Astrocyte (in vitro differentiated cells and primary cell): ENCODE results near the gene THAP6. TPM values are rescaled to one million over a fixed set of nuclear protein-coding genes. Genes with fewer than 3 reads are reported as not detected.
"Not testable (repeated sequence)": the region's sequence is repeated elsewhere in the genome, so short reads cannot be mapped to it uniquely, and the experiment has no call there.

Source experiments
- DNase-seq: peaks from one replicate; pipeline ENCODE4 v3.0.0-alpha.2; 2010; ENCODE audit warnings: low read depth
- FAIRE-seq: peaks from 2 replicates; lab custom pipeline; 2011; peaks lifted over from hg19 to GRCh38; lab: Jason Lieb, UNC
- H2AFZ ChIP-seq: 2 replicates; pipeline ENCODE4 v1.6.0; 2012; ENCODE audit warnings: low read depth, low read length, inconsistent platforms
- H3K27ac ChIP-seq: 2 replicates; pipeline ENCODE4 v1.5.1; 2011; ENCODE audit warnings: low read depth, low read length, inconsistent platforms
- H3K27me3 ChIP-seq: 2 replicates; pipeline ENCODE4 v1.6.0; 2011; ENCODE audit warnings: low read length, inconsistent platforms; ENCODE audit not compliant: insufficient read depth
- H3K36me3 ChIP-seq: 2 replicates; pipeline ENCODE4 v1.5.1; 2011; ENCODE audit warnings: low read length, inconsistent platforms; ENCODE audit not compliant: insufficient read depth
- H3K4me1 ChIP-seq: 2 replicates; pipeline ENCODE4 v1.5.1; 2011; ENCODE audit warnings: low read length, inconsistent platforms; ENCODE audit not compliant: insufficient read depth
- H3K4me2 ChIP-seq: 2 replicates; pipeline ENCODE4 v1.6.0; 2012; ENCODE audit warnings: low read length, inconsistent platforms
- H3K4me3 ChIP-seq: 2 replicates; pipeline ENCODE4 v1.5.1; 2011; ENCODE audit warnings: low read depth, mild to moderate bottlenecking, low read length, inconsistent platforms; ENCODE audit not compliant: insufficient read depth
- H3K79me2 ChIP-seq: 2 replicates; pipeline ENCODE4 v1.6.0; 2012; ENCODE audit warnings: mild to moderate bottlenecking, low read length, inconsistent platforms; ENCODE audit not compliant: insufficient read depth
- H3K9ac ChIP-seq: 2 replicates; pipeline ENCODE4 v1.6.0; 2012; ENCODE audit warnings: mild to moderate bottlenecking, low read length, inconsistent platforms
- H3K9me3 ChIP-seq: 2 replicates; pipeline ENCODE4 v1.5.1; 2012; ENCODE audit warnings: low read depth, mild to moderate bottlenecking, low read length, inconsistent platforms; ENCODE audit not compliant: insufficient read depth
- H4K20me1 ChIP-seq: 2 replicates; pipeline ENCODE4 v1.6.0; 2012; ENCODE audit warnings: low read length, inconsistent platforms; ENCODE audit not compliant: insufficient read depth
- H3K27ac Mint-ChIP-seq: one replicate; pipeline ENCODE4 v1.8.0; 2021; ENCODE audit warnings: mild to moderate bottlenecking, mixed read lengths; ENCODE audit not compliant: unreplicated experiment
- H3K27me3 Mint-ChIP-seq: one replicate; pipeline ENCODE4 v1.8.0; 2021; ENCODE audit warnings: low read depth, mixed read lengths; ENCODE audit not compliant: unreplicated experiment
- H3K36me3 Mint-ChIP-seq: one replicate; pipeline ENCODE4 v1.8.0; 2021; ENCODE audit warnings: low read depth, mixed read lengths; ENCODE audit not compliant: unreplicated experiment
- H3K4me1 Mint-ChIP-seq: one replicate; pipeline ENCODE4 v1.8.0; 2021; ENCODE audit warnings: low read depth, mixed read lengths; ENCODE audit not compliant: unreplicated experiment
- H3K4me3 Mint-ChIP-seq: one replicate; pipeline ENCODE4 v1.8.0; 2021; ENCODE audit warnings: mild to moderate bottlenecking, moderate library complexity, mixed read lengths; ENCODE audit not compliant: unreplicated experiment
- H3K9me3 Mint-ChIP-seq: one replicate; pipeline ENCODE4 v1.8.0; 2021; ENCODE audit warnings: mild to moderate bottlenecking, mixed read lengths; ENCODE audit not compliant: unreplicated experiment
- EZH2 ChIP-seq: IDR thresholded peaks from 2 replicates; pipeline ENCODE4 v1.6.1; 2012; ENCODE audit warnings: mild to moderate bottlenecking, low read length, inconsistent platforms; ENCODE audit not compliant: insufficient read depth
- total RNA-seq: library from RNA; stranded (reverse); gene quantifications from 2 replicates; pipeline ENCODE4 v1.2.1, GENCODE V29; 2021
- TF ChIP-seq, protein P1 (sequence below): IDR thresholded peaks from 2 replicates; pipeline ENCODE4 v1.5.1; 2011; ENCODE audit warnings: low read depth, mild to moderate bottlenecking, inconsistent platforms, low read length, moderate library complexity; ENCODE audit not compliant: insufficient read depth

Gene THAP6
- total RNA-seq, 1 donor from 2014 or later: 17.0 TPM

DNA sequence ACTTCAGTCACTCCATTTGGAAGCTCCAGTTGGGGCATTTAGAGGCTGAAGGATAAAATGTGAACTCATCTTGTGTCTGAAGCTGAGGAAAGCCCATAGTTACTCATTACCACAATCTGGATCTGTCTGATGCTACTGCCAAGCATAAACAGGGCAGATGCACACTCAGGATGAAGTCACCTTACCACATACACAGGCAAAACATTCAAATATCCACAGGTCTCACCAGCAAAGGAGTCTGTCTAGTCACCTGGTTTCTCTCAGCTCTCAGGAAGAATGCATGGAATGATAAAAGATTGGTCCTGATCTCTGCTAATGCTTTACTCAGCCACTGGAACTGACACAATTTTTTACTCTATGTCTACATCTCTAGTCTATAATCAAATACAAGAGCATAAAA, 28.6 kb downstream of the THAP6 start:
- Mint-ChIP-seq H3K4me3 (no peak overlapping the region), H3K27me3 (no peaks in the 10 kb centered on the region), H3K36me3 (no peaks in the 10 kb centered on the region), H3K9me3 (no peaks in the 10 kb centered on the region), H3K4me1 (peaks cover 32% of the 10 kb centered on the region), H3K27ac (peak overlapping the region; percentile 50)
- Histone ChIP-seq H3K9ac (peak overlapping the region; percentile 8), H3K27ac (peak overlapping the region; percentile 71), H3K9me3 (no peaks in the 10 kb centered on the region), H3K4me3 (no peak overlapping the region), H4K20me1 (no peaks in the 10 kb centered on the region), H3K79me2 (no peaks in the 10 kb centered on the region), H2AFZ (no peak overlapping the region), H3K27me3 (no peaks in the 10 kb centered on the region), H3K36me3 (no peaks in the 10 kb centered on the region), H3K4me2 (peak overlapping the region; percentile 38), H3K4me1 (peaks cover 20% of the 10 kb centered on the region)
- no peak for TF ChIP-seq EZH2
- TF ChIP-seq, protein P1, sequence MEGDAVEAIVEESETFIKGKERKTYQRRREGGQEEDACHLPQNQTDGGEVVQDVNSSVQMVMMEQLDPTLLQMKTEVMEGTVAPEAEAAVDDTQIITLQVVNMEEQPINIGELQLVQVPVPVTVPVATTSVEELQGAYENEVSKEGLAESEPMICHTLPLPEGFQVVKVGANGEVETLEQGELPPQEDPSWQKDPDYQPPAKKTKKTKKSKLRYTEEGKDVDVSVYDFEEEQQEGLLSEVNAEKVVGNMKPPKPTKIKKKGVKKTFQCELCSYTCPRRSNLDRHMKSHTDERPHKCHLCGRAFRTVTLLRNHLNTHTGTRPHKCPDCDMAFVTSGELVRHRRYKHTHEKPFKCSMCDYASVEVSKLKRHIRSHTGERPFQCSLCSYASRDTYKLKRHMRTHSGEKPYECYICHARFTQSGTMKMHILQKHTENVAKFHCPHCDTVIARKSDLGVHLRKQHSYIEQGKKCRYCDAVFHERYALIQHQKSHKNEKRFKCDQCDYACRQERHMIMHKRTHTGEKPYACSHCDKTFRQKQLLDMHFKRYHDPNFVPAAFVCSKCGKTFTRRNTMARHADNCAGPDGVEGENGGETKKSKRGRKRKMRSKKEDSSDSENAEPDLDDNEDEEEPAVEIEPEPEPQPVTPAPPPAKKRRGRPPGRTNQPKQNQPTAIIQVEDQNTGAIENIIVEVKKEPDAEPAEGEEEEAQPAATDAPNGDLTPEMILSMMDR: no peak
- DNase-seq (peak; percentile 93), FAIRE-seq (peak; percentile 94)

DNA sequence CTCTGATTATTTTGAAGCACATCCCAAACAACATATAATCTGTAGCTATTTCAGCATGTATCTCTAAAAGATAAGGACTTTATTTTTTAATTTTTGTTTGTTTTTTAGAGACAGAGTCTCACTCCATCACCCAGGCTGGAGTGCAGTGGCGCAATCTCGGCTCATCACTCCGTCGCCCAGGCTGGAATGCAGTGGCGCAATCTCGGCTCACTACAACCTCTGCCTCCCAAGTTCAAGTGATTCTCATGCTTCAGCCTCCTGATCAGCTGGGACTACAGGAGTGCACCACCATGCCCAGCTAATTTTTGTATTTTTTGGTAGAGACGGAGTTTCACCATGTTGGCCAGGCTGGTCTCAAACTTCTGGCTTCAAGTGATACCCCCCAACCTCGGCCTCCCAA, 29.9 kb downstream of the THAP6 start:
- H3K27me3 ChIP-seq, H3K27ac ChIP-seq, DNase-seq, H3K27ac Mint-ChIP-seq, FAIRE-seq, H3K4me2 ChIP-seq, H3K9ac ChIP-seq, H3K4me3 Mint-ChIP-seq, H3K27me3 Mint-ChIP-seq, H2AFZ ChIP-seq, H3K36me3 ChIP-seq, H3K9me3 ChIP-seq, H3K9me3 Mint-ChIP-seq, H4K20me1 ChIP-seq, H3K4me3 ChIP-seq, H3K79me2 ChIP-seq, H3K36me3 Mint-ChIP-seq: not testable (repeated sequence)
- peaks cover 38% of the 10 kb centered on the region for H3K4me1 Mint-ChIP-seq
- peaks cover 24% of the 10 kb centered on the region for H3K4me1 ChIP-seq

DNA sequence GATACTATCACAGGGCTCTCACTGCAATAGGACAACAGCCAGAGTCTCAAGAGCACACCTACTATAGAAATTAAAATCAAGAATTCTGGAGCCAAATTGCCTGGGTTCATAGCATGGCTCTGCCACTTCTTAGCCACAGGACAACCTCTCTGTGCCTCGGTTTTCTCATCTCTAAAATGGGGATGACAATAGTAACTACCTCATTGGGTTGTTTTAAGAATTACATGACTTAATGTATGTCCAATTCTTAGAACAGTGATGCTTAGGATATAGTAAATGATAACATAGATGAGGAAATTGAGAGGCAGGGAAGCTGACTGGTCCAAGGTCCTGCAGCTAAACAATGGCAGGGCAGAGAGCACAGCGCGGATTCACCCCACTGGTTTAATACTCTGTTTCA, 30.6 kb downstream of the THAP6 start:
- Histone ChIP-seq H3K79me2 (no peaks in the 10 kb centered on the region), H3K4me3 (no peak overlapping the region), H3K4me2 (no peak overlapping the region), H3K9me3 (no peaks in the 10 kb centered on the region), H4K20me1 (no peaks in the 10 kb centered on the region), H3K36me3 (no peaks in the 10 kb centered on the region), H2AFZ (no peak overlapping the region), H3K27me3 (no peaks in the 10 kb centered on the region), H3K27ac (no peak overlapping the region), H3K4me1 (peaks cover 25% of the 10 kb centered on the region), H3K9ac (no peak overlapping the region)
- FAIRE-seq (no peak), DNase-seq (no peak)
- Mint-ChIP-seq H3K27me3 (no peaks in the 10 kb centered on the region), H3K4me1 (peaks cover 39% of the 10 kb centered on the region), H3K36me3 (no peaks in the 10 kb centered on the region), H3K4me3 (no peak overlapping the region), H3K27ac (no peak overlapping the region), H3K9me3 (peaks cover 2% of the 10 kb centered on the region)
- no peak for TF ChIP-seq EZH2
- TF ChIP-seq, protein P1: no peak
